ENCODE results near the gene VSTM2A. TPM values are rescaled to one million over a fixed set of nuclear protein-coding genes. Genes with fewer than 3 reads are reported as not detected.

Gene VSTM2A
- polyA plus RNA-seq, 1 donor from 2014 or later: 49.1 TPM

GRCh38 chr7:54560198-54560597 is 18.0 kb downstream of the VSTM2A start:
- Histone ChIP-seq H4K20me1 (ENCODE audit: insufficient read depth) (no peaks in the 10 kb centered on the region), H3K4me2 (ENCODE audit: low read length) (no peak overlapping the region), H3F3A (ENCODE audit: insufficient read depth, low read length, poor library complexity, severe bottlenecking) (no peaks in the 10 kb centered on the region), H3K9ac (ENCODE audit: low read length) (no peak overlapping the region), H3K27me3 (ENCODE audit: insufficient read depth, low read depth, low read length) (no peaks in the 10 kb centered on the region), H3K36me3 (ENCODE audit: insufficient read depth, low read length) (no peaks in the 10 kb centered on the region), H3K9me2 (ENCODE audit: insufficient read depth, low read length) (no peaks in the 10 kb centered on the region), H3K79me2 (replicated peaks; ENCODE audit: insufficient read depth, low read length) (no peaks in the 10 kb centered on the region), H3K9me3 (ENCODE audit: low read length) (no peaks in the 10 kb centered on the region), H2AFZ (ENCODE audit: low read depth, low read length) (no peak overlapping the region), H3K27ac (ENCODE audit: low read length) (no peak overlapping the region), H3K4me3 (ENCODE audit: low read length) (no peak overlapping the region)
- TF ChIP-seq EP300 (conservative IDR thresholded peaks at IDR 0.05; ENCODE audit: poor library complexity, severe bottlenecking): no peak
- no peak for TF ChIP-seq RAD21 (conservative IDR thresholded peaks at IDR 0.05)
- no peak for TF ChIP-seq TAF1 (IDR thresholded peaks at IDR 0.05; ENCODE audit: low read depth)
- TF ChIP-seq SMC3 (conservative IDR thresholded peaks at IDR 0.05; ENCODE audit: poor library complexity): no peak
- no peak for TF ChIP-seq REST (IDR thresholded peaks at IDR 0.05; ENCODE audit: borderline replicate concordance)
- no peak for TF ChIP-seq MXI1 (conservative IDR thresholded peaks at IDR 0.05; ENCODE audit: poor library complexity, severe bottlenecking)
- TF ChIP-seq POLR2AphosphoS5 (IDR thresholded peaks at IDR 0.05): no peak

GRCh38 chr7:54560723-54561122 is 18.5 kb downstream of the VSTM2A start:
- no peak overlapping the region for H3K4me3 ChIP-seq (ENCODE audit: low read length)
- H4K20me1 ChIP-seq (ENCODE audit: insufficient read depth): no peaks in the 10 kb centered on the region
- H3K36me3 ChIP-seq (ENCODE audit: insufficient read depth, low read length): no peaks in the 10 kb centered on the region
- no peak overlapping the region for H2AFZ ChIP-seq (ENCODE audit: low read depth, low read length)
- no peak overlapping the region for H3K4me2 ChIP-seq (ENCODE audit: low read length)
- H3K9me2 ChIP-seq (ENCODE audit: insufficient read depth, low read length): no peaks in the 10 kb centered on the region
- H3K79me2 ChIP-seq (replicated peaks; ENCODE audit: insufficient read depth, low read length): no peaks in the 10 kb centered on the region
- no peaks in the 10 kb centered on the region for H3K27me3 ChIP-seq (ENCODE audit: insufficient read depth, low read depth, low read length)
- H3K9me3 ChIP-seq (ENCODE audit: low read length): no peaks in the 10 kb centered on the region
- no peak for TF ChIP-seq EZH2 (IDR thresholded peaks at IDR 0.05; ENCODE audit: borderline replicate concordance, insufficient read depth, low read length, poor library complexity, severe bottlenecking)
- H3F3A ChIP-seq (ENCODE audit: insufficient read depth, low read length, poor library complexity, severe bottlenecking): no peaks in the 10 kb centered on the region
- H3K27ac ChIP-seq (ENCODE audit: low read length): no peak overlapping the region
- no peak overlapping the region for H3K9ac ChIP-seq (ENCODE audit: low read length)

GRCh38 chr7:54563329-54563916 is 21.2 kb downstream of the VSTM2A start:
- Histone ChIP-seq H3K27me3 (ENCODE audit: insufficient read depth, low read depth, low read length) (no peaks in the 10 kb centered on the region), H3K36me3 (ENCODE audit: insufficient read depth, low read length) (no peaks in the 10 kb centered on the region), H3K79me2 (replicated peaks; ENCODE audit: insufficient read depth, low read length) (no peaks in the 10 kb centered on the region), H3K9me2 (ENCODE audit: insufficient read depth, low read length) (no peaks in the 10 kb centered on the region), H3K9ac (ENCODE audit: low read length) (no peak overlapping the region), H3K9me3 (ENCODE audit: low read length) (no peaks in the 10 kb centered on the region), H3F3A (ENCODE audit: insufficient read depth, low read length, poor library complexity, severe bottlenecking) (no peaks in the 10 kb centered on the region), H2AFZ (ENCODE audit: low read depth, low read length) (no peak overlapping the region), H3K4me2 (ENCODE audit: low read length) (no peak overlapping the region), H4K20me1 (ENCODE audit: insufficient read depth) (no peaks in the 10 kb centered on the region), H3K27ac (ENCODE audit: low read length) (no peak overlapping the region), H3K4me3 (ENCODE audit: low read length) (no peak overlapping the region)
- TF ChIP-seq POLR2AphosphoS5 (IDR thresholded peaks at IDR 0.05): peak; percentile 17
- TF ChIP-seq RAD21 (conservative IDR thresholded peaks at IDR 0.05): peak; percentile 67
- peak; percentile 64 for TF ChIP-seq CTCF (IDR thresholded peaks at IDR 0.05; ENCODE audit: poor library complexity, severe bottlenecking)
- no peak for TF ChIP-seq MXI1 (conservative IDR thresholded peaks at IDR 0.05; ENCODE audit: poor library complexity, severe bottlenecking)
- no peak for TF ChIP-seq TAF1 (IDR thresholded peaks at IDR 0.05; ENCODE audit: low read depth)
- peak; percentile 18 for TF ChIP-seq EP300 (conservative IDR thresholded peaks at IDR 0.05; ENCODE audit: poor library complexity, severe bottlenecking)
- peak; percentile 61 for TF ChIP-seq SMC3 (conservative IDR thresholded peaks at IDR 0.05; ENCODE audit: poor library complexity)
